HUES64 (cell line): Measurements from ENCODE around the gene MRNIP.

Experiments
- H3K27ac ChIP-seq: 2 replicates; pipeline ENCODE4 v1.7.0; 2013; ENCODE audit warnings: low read depth, low read length, inconsistent platforms
- H3K27me3 ChIP-seq: 2 replicates; pipeline ENCODE4 v1.6.1; 2013; ENCODE audit warnings: mild to moderate bottlenecking, low read length; ENCODE audit not compliant: insufficient read depth
- H3K36me3 ChIP-seq: 2 replicates; pipeline ENCODE4 v1.6.1; 2013; ENCODE audit warnings: mild to moderate bottlenecking, low read length; ENCODE audit not compliant: insufficient read depth
- H3K4me1 ChIP-seq: 2 replicates; pipeline ENCODE4 v1.6.1; 2013; ENCODE audit warnings: mild to moderate bottlenecking, low read length, moderate library complexity; ENCODE audit not compliant: insufficient read depth
- H3K4me3 ChIP-seq: 2 replicates; pipeline ENCODE4 v1.5.1; 2013; ENCODE audit warnings: mild to moderate bottlenecking, low read length, moderate library complexity
- H3K9ac ChIP-seq: 2 replicates; pipeline ENCODE4 v1.6.1; 2013; ENCODE audit warnings: mild to moderate bottlenecking, low read depth, low read length
- H3K9me3 ChIP-seq: 2 replicates; pipeline ENCODE4 v1.6.1; 2013; ENCODE audit warnings: low read depth, low read length; ENCODE audit not compliant: insufficient read depth
- WGBS: fragments of 150-250, 120-280 bp; methylation state at CpG from one replicate; pipeline ENCODE4 v1.1.7; 2013; ENCODE audit warnings: missing lambda C conversion rate; 5-methylcytosine and 5-hydroxymethylcytosine counted together

MRNIP gene

GRCh38 chr5:179886190-179886911, 27.7 kb upstream of the MRNIP start:
- Histone ChIP-seq H3K9ac (no peak overlapping the region), H3K27ac (no peak overlapping the region), H3K9me3 (peaks cover 29% of the 10 kb centered on the region), H3K4me3 (no peak overlapping the region), H3K4me1 (no peaks in the 10 kb centered on the region), H3K27me3 (no peaks in the 10 kb centered on the region), H3K36me3 (peaks cover 86% of the 10 kb centered on the region)
- WGBS, result 87% methylated on average over 14 of the region's 14 CpGs

- 95% methylated on average over 13 of the region's 13 CpGs for WGBS
- peaks cover 79% of the 10 kb centered on the region for H3K36me3 ChIP-seq
- H3K9ac ChIP-seq, result no peak overlapping the region
- H3K4me1 ChIP-seq, result no peaks in the 10 kb centered on the region
- peaks cover 29% of the 10 kb centered on the region for H3K9me3 ChIP-seq
- no peaks in the 10 kb centered on the region for H3K27me3 ChIP-seq
- H3K4me3 ChIP-seq, result no peak overlapping the region
- H3K27ac ChIP-seq, result no peak overlapping the region
Observed at GRCh38 chr5:179885491-179886090, 27.0 kb upstream of the MRNIP start.

- WGBS, result 100% methylated on average over 2 of the region's 3 CpGs
- Histone ChIP-seq H3K4me1 (no peaks in the 10 kb centered on the region), H3K36me3 (peaks cover 68% of the 10 kb centered on the region), H3K4me3 (no peak overlapping the region), H3K9me3 (peaks cover 29% of the 10 kb centered on the region), H3K9ac (no peak overlapping the region), H3K27me3 (no peaks in the 10 kb centered on the region), H3K27ac (no peak overlapping the region)
Observed at GRCh38 chr5:179883163-179883562, 24.5 kb upstream of the MRNIP start.

- WGBS, result 93% methylated on average over 4 of the region's 4 CpGs
- H3K4me1 ChIP-seq, result no peaks in the 10 kb centered on the region
- no peaks in the 10 kb centered on the region for H3K27me3 ChIP-seq
- peaks cover 65% of the 10 kb centered on the region for H3K36me3 ChIP-seq
- no peak overlapping the region for H3K9ac ChIP-seq
- H3K4me3 ChIP-seq, result no peak overlapping the region
- H3K27ac ChIP-seq, result no peak overlapping the region
- peaks cover 29% of the 10 kb centered on the region for H3K9me3 ChIP-seq
Observed at GRCh38 chr5:179882338-179882737, 23.7 kb upstream of the MRNIP start.

- Histone ChIP-seq H3K9me3 (peaks cover 29% of the 10 kb centered on the region), H3K27me3 (no peaks in the 10 kb centered on the region), H3K9ac (no peak overlapping the region), H3K4me1 (no peaks in the 10 kb centered on the region), H3K4me3 (no peak overlapping the region), H3K27ac (no peak overlapping the region), H3K36me3 (peaks cover 62% of the 10 kb centered on the region)
- 95% methylated on average over 24 of the region's 25 CpGs for WGBS
Observed at GRCh38 chr5:179880848-179881590, 22.4 kb upstream of the MRNIP start.

- Histone ChIP-seq H3K27ac (no peak overlapping the region), H3K27me3 (no peaks in the 10 kb centered on the region), H3K9me3 (peaks cover 29% of the 10 kb centered on the region), H3K36me3 (peaks cover 58% of the 10 kb centered on the region), H3K9ac (no peak overlapping the region), H3K4me3 (no peak overlapping the region), H3K4me1 (no peaks in the 10 kb centered on the region)
- 93% methylated on average over 12 of the region's 12 CpGs for WGBS
Observed at GRCh38 chr5:179880066-179880650, 21.5 kb upstream of the MRNIP start.

GRCh38 chr5:179879690-179880010, 21.0 kb upstream of the MRNIP start:
- H3K36me3 ChIP-seq, result peaks cover 58% of the 10 kb centered on the region
- H3K4me1 ChIP-seq, result no peaks in the 10 kb centered on the region
- peaks cover 26% of the 10 kb centered on the region for H3K9me3 ChIP-seq
- no peaks in the 10 kb centered on the region for H3K27me3 ChIP-seq
- no peak overlapping the region for H3K27ac ChIP-seq
- 97% methylated on average over 13 of the region's 13 CpGs for WGBS
- no peak overlapping the region for H3K9ac ChIP-seq
- H3K4me3 ChIP-seq, result no peak overlapping the region

- WGBS, result 95% methylated on average over 31 of the region's 31 CpGs
- H3K4me1 ChIP-seq, result no peaks in the 10 kb centered on the region
- H3K27me3 ChIP-seq, result no peaks in the 10 kb centered on the region
- H3K9me3 ChIP-seq, result peaks cover 21% of the 10 kb centered on the region
- peaks cover 58% of the 10 kb centered on the region for H3K36me3 ChIP-seq
- no peak overlapping the region for H3K4me3 ChIP-seq
- no peak overlapping the region for H3K9ac ChIP-seq
- no peak overlapping the region for H3K27ac ChIP-seq
Observed at GRCh38 chr5:179879003-179879689, 20.5 kb upstream of the MRNIP start.

GRCh38 chr5:179878222-179879002, 19.8 kb upstream of the MRNIP start:
- H3K27ac ChIP-seq, result no peak overlapping the region
- no peak overlapping the region for H3K9ac ChIP-seq
- no peaks in the 10 kb centered on the region for H3K27me3 ChIP-seq
- H3K36me3 ChIP-seq, result peaks cover 58% of the 10 kb centered on the region
- peaks cover 14% of the 10 kb centered on the region for H3K9me3 ChIP-seq
- no peaks in the 10 kb centered on the region for H3K4me1 ChIP-seq
- 93% methylated on average over 26 of the region's 26 CpGs for WGBS
- H3K4me3 ChIP-seq, result no peak overlapping the region

GRCh38 chr5:179876610-179876952, 18.0 kb upstream of the MRNIP start:
- H3K4me1 ChIP-seq, result no peaks in the 10 kb centered on the region
- H3K9me3 ChIP-seq, result no peaks in the 10 kb centered on the region
- no peaks in the 10 kb centered on the region for H3K27me3 ChIP-seq
- no peak overlapping the region for H3K4me3 ChIP-seq
- H3K9ac ChIP-seq, result no peak overlapping the region
- WGBS, result 96% methylated on average over 3 of the region's 3 CpGs
- H3K36me3 ChIP-seq, result peaks cover 59% of the 10 kb centered on the region
- no peak overlapping the region for H3K27ac ChIP-seq
